Measurements from ENCODE around the gene LAMA2.
A peak's percentile ranks its signal among the peaks of the same experiment; 100 is the strongest.

LAMA2 gene

GRCh38 chr6:129475477-129476247 is 592.7 kb downstream of the LAMA2 start:
- no peak for DNase-seq

DNA sequence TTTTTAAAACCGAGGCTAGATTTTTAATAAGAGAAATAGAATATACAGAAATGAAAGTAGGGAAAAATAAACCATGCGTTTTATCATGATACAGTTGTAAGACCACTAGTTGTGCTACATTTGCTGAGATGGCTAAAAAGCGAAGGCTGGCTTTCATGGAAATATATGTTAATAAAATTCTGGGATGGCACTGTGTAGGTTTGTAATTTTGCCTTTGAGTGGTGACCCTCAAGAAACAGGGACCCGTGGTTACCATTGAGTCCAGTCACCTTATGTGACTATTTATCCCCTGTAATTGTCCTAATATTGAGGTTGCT is 593.3 kb downstream of the LAMA2 start:
- DNase-seq: no peak

DNA sequence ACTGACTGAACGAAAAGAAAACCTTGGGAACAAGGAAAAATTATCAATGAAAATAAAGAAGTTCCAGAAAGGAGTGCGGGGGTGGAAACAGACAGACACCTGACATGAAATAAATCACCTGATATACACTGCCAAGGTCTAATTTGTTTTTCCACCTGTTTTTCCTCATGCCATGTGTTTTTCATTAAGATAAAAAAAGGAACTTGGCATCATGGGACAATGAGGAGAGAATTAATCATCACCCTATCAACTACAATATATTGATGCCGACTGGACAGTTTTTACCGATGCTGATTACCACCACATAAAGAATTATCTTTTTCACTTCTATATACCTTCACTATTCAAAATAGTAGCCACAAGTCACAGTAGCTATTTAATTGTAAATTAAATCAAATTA is 593.9 kb downstream of the LAMA2 start:
- no peak for DNase-seq

- no peak for DNase-seq
These were observed 595.4 kb downstream of the LAMA2 start for GRCh38 chr6:129478379-129478778.

GRCh38 chr6:129481706-129482105 is 598.8 kb downstream of the LAMA2 start:
- no peak for DNase-seq

DNA sequence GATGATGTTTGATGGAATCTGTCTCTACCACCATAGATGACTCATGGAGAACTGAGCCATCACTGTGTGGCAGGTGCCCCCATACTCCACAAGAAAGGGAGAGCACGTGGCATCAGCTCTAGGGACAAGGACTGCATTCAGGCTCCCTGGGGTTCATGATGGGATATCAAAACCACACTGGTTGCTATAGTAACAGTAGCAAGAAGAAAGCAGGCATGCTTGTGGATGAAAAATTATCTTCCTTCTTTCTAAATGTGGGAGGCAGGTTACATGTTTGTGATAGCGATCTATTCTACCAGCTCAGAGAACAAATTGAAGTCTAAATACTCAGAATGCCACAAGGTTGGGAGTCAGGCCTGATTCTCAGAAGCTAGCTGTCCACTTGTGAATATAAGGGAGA is 602.8 kb downstream of the LAMA2 start:
- DNase-seq: no peak

DNA sequence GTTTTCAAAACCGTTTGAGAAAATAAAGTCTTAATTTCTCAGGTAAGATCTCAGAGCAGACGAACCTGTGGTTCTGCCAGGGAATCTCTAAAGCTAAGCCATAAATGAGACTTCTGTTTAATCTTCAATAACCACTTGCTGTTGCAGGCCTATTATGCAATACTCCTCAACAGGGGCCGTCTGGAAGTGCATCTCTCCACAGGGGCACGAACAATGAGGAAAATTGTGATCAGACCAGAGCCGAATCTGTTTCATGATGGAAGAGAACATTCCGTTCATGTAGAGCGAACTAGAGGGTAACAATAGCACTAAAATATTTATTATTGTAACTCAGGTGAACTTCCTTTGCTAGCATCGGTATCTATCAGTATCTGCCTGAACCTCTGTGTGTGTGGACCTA is 603.4 kb downstream of the LAMA2 start:
- DNase-seq: no peak

- DNase-seq: no peak
These were observed 605.4 kb downstream of the LAMA2 start for GRCh38 chr6:129488313-129488712.

DNA sequence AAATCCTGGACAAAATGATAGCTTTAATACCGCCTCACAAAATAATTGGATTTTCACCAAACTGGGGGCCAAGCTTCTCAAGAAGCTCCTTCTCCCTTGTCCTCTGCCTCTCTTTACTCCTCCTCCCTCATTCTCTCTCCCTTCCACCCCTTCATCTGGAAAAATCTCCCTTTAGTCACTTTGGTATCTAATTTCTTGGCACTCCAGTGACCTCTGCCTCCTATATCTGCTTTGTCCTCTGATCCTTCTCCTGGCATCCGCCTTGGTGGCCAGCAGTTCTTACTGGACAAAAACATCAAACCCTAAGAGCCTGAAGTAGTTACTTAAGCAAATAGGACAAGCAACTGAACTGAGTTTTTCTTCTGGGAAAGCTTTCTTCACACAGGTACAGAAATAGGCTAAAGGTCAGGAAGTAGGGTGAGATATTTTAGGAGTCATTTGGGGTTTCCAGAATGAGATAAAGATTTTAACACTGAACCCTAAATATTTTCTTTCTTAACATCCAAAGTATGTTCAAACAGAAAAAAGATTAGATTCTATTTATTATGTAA is 606.4 kb downstream of the LAMA2 start:
- no peak for DNase-seq

- peak; percentile 74 for DNase-seq
These were observed 607.8 kb downstream of the LAMA2 start for GRCh38 chr6:129490521-129491255.

- no peak for DNase-seq
These were observed 608.5 kb downstream of the LAMA2 start for GRCh38 chr6:129491436-129491835.

DNA sequence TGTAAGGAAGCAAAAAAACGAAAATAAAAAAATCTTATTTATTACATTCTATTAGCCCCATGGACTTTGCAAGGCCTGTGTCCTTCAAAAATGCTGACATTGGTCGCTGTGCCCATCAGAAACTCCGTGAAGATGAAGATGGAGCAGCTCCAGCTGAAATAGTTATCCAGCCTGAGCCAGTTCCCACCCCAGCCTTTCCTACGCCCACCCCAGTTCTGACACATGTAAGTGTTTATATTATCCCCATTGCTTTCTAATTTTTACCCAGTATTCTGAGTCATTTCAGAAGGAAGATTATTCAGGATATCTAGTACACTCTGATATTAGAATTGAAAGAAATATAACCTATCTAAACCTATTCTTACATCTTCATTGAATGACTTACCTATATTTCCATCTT is 609.3 kb downstream of the LAMA2 start:
- DNase-seq: no peak

DNA sequence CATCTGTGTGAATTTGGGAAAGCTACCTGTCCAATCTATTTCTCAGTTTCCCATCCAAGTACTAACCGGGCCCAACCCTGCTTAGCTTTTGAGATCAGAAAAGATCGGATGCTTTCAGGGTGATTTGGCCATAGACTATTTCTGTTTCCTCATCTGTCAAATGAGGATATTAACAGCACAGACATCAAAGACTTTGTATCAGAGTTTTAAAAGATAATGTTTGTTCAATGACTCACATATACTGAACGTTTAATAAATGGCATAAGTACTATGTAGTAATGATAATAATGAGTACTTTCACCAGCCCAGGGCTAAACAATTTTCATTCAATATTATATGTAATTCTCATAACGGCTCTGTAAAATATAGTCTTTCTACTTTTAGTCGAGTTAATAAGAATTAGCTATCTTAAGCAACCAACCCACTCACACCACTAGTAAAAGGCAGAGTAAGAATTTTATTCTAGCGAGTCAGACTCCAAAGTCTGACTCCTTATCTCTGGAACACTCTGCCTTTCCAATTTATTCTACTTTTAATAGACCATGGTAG is 610.5 kb downstream of the LAMA2 start:
- no peak for DNase-seq

DNA sequence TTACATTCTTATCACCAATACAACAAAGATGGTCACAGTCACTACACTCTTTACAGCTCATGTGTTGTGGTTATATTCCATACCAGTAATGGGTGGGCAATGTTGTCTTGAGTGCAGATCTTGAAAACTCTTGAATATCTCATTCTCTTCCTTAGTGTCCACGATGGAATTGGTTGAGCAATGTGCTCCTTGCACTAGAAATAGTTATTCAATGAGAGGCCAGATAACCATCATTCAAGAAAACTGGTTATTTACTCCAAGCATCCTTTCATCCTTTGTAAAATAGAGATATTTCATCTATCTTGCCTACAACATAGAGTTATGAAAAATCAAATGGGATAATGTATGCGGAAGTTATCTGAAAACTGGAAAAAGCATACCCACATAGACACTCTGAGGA is 611.2 kb downstream of the LAMA2 start:
- DNase-seq: no peak

DNA sequence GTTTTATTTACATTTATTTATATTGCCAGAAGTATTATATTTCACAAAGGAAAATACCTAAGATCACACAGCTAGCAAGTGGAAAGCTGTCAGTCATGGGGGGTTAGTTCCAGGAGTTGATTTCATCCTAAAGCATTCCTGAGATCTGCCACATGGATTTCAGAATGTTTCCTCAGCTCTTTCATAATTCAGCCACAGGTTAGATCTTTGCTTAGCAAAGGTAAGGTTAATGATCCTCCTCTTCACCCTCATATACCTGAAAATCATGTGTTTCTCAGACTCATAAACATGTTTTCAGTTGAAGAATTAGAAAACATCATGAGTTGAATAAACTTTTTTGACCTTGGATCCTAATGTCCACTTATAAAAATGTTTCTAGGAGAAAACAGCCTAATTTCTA is 611.6 kb downstream of the LAMA2 start:
- no peak for DNase-seq

- no peak for DNase-seq
These were observed 612.7 kb downstream of the LAMA2 start for GRCh38 chr6:129495652-129496051.

DNA sequence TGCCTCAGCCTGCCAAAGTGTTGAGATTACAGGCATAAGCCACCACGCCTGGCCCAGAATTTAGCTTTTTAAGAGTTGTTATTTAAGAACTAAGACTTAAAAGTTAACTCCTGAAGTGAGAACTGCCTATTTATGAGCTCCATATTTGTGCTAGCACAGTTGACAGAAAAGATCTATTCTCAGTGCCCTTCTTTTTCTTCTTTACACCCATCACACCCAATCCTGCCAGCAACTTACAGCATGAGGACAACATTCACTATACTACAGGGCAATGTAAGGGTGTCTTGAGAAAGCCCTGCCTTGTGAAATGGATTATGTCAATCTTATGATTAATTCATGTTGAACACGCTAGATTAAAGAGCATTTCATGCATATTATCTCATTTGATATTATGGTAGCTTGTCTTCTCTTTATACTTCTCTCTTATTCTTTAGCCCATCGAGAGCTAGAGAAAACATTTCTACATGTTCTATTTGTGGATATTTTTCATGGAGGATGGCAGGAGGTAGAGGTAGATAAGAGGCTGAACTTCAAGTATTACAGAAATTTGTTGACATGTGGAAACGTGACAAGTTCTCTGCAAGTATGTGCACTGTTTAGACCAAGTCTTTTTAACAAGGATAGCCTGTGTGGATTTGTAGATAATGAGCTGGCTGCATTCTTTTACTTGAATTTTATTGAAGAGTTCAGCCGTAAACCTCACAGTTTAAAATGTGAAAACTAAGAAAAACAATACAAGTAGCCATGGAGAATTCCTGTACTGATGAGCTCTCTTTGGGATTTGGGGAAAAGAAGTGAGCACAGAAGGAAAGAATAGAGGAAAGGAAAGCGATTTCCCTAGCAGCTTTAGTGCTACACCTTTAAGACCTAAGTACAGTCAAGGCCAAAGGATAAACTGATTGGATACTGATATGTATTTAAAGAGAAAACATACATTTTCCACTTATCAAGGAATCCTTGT is 614.8 kb downstream of the LAMA2 start:
- DNase-seq: no peak

DNA sequence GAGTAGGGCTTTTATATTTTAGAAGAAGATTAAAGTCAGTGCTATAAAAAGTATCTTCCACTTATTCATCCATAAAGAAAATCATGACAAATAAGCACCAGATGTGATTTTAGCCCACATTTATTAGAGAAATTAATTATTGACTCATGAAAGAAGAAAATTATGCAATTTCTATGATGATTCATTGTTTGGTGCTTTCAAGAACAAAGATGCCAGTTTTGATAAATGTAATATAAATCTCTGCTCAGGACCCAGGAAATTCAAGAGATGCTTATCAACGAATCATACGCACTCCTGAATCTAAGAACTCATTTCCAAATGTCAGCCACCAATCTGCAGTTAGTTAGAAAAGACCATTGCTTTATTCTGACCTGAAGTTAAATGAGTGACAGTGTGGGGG is 615.6 kb downstream of the LAMA2 start:
- no peak for DNase-seq

DNA sequence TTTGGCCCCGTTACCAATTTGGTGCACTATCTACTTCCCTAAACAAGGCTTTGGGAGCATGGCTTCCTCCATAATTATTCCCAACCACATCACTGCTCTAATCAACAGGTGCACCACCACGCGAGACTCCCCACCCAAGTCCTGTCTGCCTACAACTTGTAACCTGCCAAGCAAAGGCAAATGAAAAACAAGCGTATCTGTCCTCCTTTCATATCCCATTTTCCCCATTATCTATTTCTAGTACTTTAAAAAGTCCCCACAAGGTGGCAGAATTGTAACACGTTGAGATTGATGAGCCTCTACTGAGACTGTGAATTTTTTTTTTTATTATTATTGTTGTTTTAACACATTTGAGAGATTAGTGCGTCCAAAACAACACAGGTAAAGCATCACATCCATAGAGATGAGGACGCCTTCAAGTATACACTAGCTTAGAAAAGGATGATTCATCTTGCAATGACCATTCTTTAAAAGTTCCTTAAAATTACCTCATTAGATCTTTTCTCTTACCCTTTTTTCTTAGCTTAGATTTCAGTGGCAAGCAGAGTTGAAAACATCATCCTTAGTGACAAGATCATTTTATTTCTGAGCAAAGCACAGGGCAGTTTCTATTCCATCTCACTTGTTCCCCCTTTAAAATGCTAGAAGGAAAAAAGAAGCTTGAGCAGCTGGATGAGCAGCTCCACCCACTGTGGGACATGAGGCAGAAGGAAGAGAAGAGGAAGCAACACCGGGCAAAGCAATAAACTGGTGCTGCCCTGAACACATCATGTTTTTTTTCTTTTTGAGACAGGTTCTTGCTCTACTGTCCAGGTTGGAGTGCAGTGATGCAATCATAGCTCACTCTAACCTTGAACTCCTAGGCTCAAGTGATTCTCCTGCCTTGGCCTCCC is 616.3 kb downstream of the LAMA2 start:
- DNase-seq: peak; percentile 12

GRCh38 chr6:129499843-129500219 is 616.9 kb downstream of the LAMA2 start:
- no peak for DNase-seq

GRCh38 chr6:129500958-129501739 is 618.2 kb downstream of the LAMA2 start:
- DNase-seq: peak; percentile 51
